Testis (tissue), 2 donors: ENCODE results near the gene JMJD4.
"Not testable (repeated sequence)": the region's sequence is repeated elsewhere in the genome, so short reads cannot be mapped to it uniquely, and the experiment has no call there.

Experiments used
- CTCF ChIP-seq, 3 experiments: fragments of 450-650 bp in 2 of 3; fragments of 200-600 bp in 1 of 3; sonication (generic) in 1 of 3; IDR thresholded peaks; one replicate each; pipeline ENCODE4 v1.5.1; 2016 to 2019; ENCODE audit warnings: antibody characterized with exemption in 3 of 3, mild to moderate bottlenecking in 2 of 3, moderate library complexity in 1 of 3
- POLR2A ChIP-seq: fragments of 450-650 bp; IDR thresholded peaks from one replicate; pipeline ENCODE4 v1.6.1; 2017; ENCODE audit warnings: antibody characterized with exemption, mild to moderate bottlenecking, moderate library complexity

- TF ChIP-seq CTCF (IDR thresholded peaks at IDR 0.05); POLR2A: not testable (repeated sequence)
These were observed 33.5 kb downstream of the JMJD4 start for GRCh38 chr1:227701631-227702030.
